Stomach (tissue), 9 donors: Measurements from ENCODE around the gene ASTN2. TPM values are rescaled to one million over a fixed set of nuclear protein-coding genes. Genes with fewer than 3 reads are reported as not detected.

Experiments used
- DNase-seq, 2 donors: peaks; one replicate each; pipeline versions ENCODE4 v3.0.0 to v3.0.0-alpha.2; 2013 to 2019
- H3K27ac ChIP-seq, 5 donors: fragments of 200-600 bp in 4 of 5; sonication (generic) in 4 of 5; one replicate each; pipeline ENCODE4 v1.5.1; 2013 to 2019; ENCODE audit warnings: mild to moderate bottlenecking in 1 of 5, moderate library complexity in 1 of 5
- H3K27me3 ChIP-seq, 3 donors: fragments of 200-600 bp; sonication (generic); one replicate each; pipeline ENCODE4 v1.5.1; 2017 to 2019; ENCODE audit warnings: mixed run types in 1 of 3
- H3K36me3 ChIP-seq, 4 donors: fragments of 200-600 bp; sonication (generic); 1 replicate in 3 of 4; 2 replicates in 1 of 4; pipeline ENCODE4 v1.5.1; 2016 to 2019
- H3K4me1 ChIP-seq, 4 donors: fragments of 200-600 bp; sonication (generic); one replicate each; pipeline ENCODE4 v1.5.1; 2016 to 2019
- H3K4me3 ChIP-seq, 4 donors: fragments of 200-600 bp; sonication (generic) in 3 of 4; one replicate each; pipeline ENCODE4 v1.5.1; 2016 to 2019; ENCODE audit warnings: mild to moderate bottlenecking in 1 of 4
- H3K9me3 ChIP-seq, 4 donors: fragments of 200-600 bp; sonication (generic); one replicate each; pipeline ENCODE4 v1.5.1; 2016 to 2019
- EP300 ChIP-seq: sonication (generic); formaldehyde crosslinking; IDR thresholded peaks from one replicate; pipeline ENCODE4 v1.6.1; 2017; ENCODE audit warnings: antibody characterized with exemption
- POLR2A ChIP-seq, 4 donors: fragments of 450-650 bp; IDR thresholded peaks; one replicate each; pipeline ENCODE4 v1.6.1; 2016; ENCODE audit warnings: antibody characterized with exemption in 4 of 4, control low read depth in 2 of 4, mild to moderate bottlenecking in 1 of 4, moderate library complexity in 1 of 4
- POLR2AphosphoS5 ChIP-seq, 3 donors: sonication (generic); formaldehyde crosslinking; IDR thresholded peaks; one replicate each; pipeline ENCODE4 v1.6.1; 2016; ENCODE audit warnings: antibody characterized with exemption in 3 of 3
- WGBS, 5 donors: extraction: QIAGEN DNeasy Blood & Tissue Kit in 3 of 5; methylation state at CpG; one replicate each; pipeline versions ENCODE4 v1.1.5 to v1.1.7; 2013 to 2018; 5-methylcytosine and 5-hydroxymethylcytosine counted together
- intact Hi-C: fragments of 100-400 bp; cut with DNase I; formaldehyde crosslinking; loops from one replicate; pipeline ENCODE4 v1.15.1; 2023; ENCODE audit warnings: low total_unique reads
- polyA plus RNA-seq, 3 donors: library from polyadenylated mRNA; stranded (reverse); fragments of 200-250 nt; gene quantifications; one replicate each; pipeline ENCODE4 v1.2.3, GENCODE V29; 2013
- total RNA-seq, 5 donors: library from RNA; depleted of rRNA; stranded (reverse); fragments of >200 nt; gene quantifications; one replicate each; pipeline versions ENCODE4 v1.1.0 to v1.2.3, GENCODE V29; 2014 to 2016
- TF ChIP-seq, protein P1 (sequence below), 7 experiments: fragments of 450-650 bp in 4 of 7; fragments of 200-600 bp in 3 of 7; sonication (generic) in 3 of 7; IDR thresholded peaks; one replicate each; pipeline ENCODE4 v1.5.1; 2016 to 2019; ENCODE audit warnings: antibody characterized with exemption in 7 of 7, control low read depth in 2 of 7, mild to moderate bottlenecking in 1 of 7
- donor health status: healthy with polysubstance abuse.
- donor health status: Bipolar disorder and iron deficiency.
- donor health status: healthy.

ASTN2 gene
- total and polyA plus RNA-seq, 8 donors, result 2.1 to 22.3 (median 4.2) TPM; not detected in 1

DNA sequence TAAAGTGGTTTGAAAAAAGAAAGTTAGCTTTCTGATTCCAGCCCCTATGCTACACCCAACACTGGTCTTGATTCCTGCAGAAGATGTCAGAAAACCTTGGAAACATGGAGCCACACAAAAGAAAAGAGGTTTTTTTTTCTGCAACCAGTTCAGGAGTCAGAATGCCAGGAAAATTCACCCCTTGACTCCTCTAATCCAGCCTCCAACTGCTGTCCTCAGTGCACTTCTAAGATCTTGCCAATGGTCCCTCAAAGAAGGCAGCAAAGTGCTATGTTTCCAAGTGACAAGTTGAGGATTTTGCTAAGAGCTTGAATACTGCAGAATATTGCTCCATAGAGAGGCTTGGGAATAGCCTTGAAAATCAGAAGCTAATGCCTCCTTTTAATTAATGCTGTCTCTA, 617.6 kb downstream of the ASTN2 start:
- H3K9me3 ChIP-seq, result no peaks in the 10 kb centered on the region
- TF ChIP-seq POLR2A (IDR thresholded peaks at IDR 0.05) (no peak), POLR2AphosphoS5 (IDR thresholded peaks at IDR 0.05) (no peak), EP300 (no peak)
- TF ChIP-seq, protein P1, sequence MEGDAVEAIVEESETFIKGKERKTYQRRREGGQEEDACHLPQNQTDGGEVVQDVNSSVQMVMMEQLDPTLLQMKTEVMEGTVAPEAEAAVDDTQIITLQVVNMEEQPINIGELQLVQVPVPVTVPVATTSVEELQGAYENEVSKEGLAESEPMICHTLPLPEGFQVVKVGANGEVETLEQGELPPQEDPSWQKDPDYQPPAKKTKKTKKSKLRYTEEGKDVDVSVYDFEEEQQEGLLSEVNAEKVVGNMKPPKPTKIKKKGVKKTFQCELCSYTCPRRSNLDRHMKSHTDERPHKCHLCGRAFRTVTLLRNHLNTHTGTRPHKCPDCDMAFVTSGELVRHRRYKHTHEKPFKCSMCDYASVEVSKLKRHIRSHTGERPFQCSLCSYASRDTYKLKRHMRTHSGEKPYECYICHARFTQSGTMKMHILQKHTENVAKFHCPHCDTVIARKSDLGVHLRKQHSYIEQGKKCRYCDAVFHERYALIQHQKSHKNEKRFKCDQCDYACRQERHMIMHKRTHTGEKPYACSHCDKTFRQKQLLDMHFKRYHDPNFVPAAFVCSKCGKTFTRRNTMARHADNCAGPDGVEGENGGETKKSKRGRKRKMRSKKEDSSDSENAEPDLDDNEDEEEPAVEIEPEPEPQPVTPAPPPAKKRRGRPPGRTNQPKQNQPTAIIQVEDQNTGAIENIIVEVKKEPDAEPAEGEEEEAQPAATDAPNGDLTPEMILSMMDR (IDR thresholded peaks at IDR 0.05), result no peak
- intact Hi-C loops, result no loop called here
- H3K4me1 ChIP-seq, result peaks cover 0 to 8% (median 0%) of the 10 kb centered on the region in 4 donors
- H3K27me3 ChIP-seq, result no peaks in the 10 kb centered on the region
- no peaks in the 10 kb centered on the region for H3K36me3 ChIP-seq
- no peak overlapping the region for H3K4me3 ChIP-seq
- no peak overlapping the region for H3K27ac ChIP-seq
- DNase-seq, result no peak

- 52 to 87% (median 69%) methylated on average over 1 of the region's 1 CpG for WGBS, 5 donors
Observed at GRCh38 chr9:116796669-116797068, 618.2 kb downstream of the ASTN2 start.

GRCh38 chr9:116795821-116796220, 619.0 kb downstream of the ASTN2 start:
- H3K9me3 ChIP-seq, result no peaks in the 10 kb centered on the region
- intact Hi-C loops, result no loop called here
- no peaks in the 10 kb centered on the region for H3K27me3 ChIP-seq
- no peaks in the 10 kb centered on the region for H3K36me3 ChIP-seq
- WGBS, 5 donors, result 21 to 45% (median 30%) methylated on average over 2 of the region's 2 CpGs
- DNase-seq, result no peak
- no peak overlapping the region for H3K4me3 ChIP-seq
- H3K4me1 ChIP-seq, result peaks cover 0 to 8% (median 0%) of the 10 kb centered on the region in 4 donors
- no peak overlapping the region for H3K27ac ChIP-seq
- no peak for TF ChIP-seq POLR2A (IDR thresholded peaks at IDR 0.05)

More at GRCh38 chr9:116796669-116797068, 618.2 kb downstream of the ASTN2 start:
- TF ChIP-seq POLR2AphosphoS5 (IDR thresholded peaks at IDR 0.05) (no peak), EP300 (no peak), POLR2A (IDR thresholded peaks at IDR 0.05) (no peak)
- TF ChIP-seq, protein P1 (IDR thresholded peaks at IDR 0.05), result no peak
- DNase-seq, result no peak
- Histone ChIP-seq H3K27me3 (no peaks in the 10 kb centered on the region), H3K4me1 (peaks cover 0 to 8% (median 0%) of the 10 kb centered on the region in 4 donors), H3K36me3 (no peaks in the 10 kb centered on the region), H3K4me3 (no peak overlapping the region), H3K9me3 (no peaks in the 10 kb centered on the region), H3K27ac (no peak overlapping the region)
- intact Hi-C loops, result no loop called here

DNA sequence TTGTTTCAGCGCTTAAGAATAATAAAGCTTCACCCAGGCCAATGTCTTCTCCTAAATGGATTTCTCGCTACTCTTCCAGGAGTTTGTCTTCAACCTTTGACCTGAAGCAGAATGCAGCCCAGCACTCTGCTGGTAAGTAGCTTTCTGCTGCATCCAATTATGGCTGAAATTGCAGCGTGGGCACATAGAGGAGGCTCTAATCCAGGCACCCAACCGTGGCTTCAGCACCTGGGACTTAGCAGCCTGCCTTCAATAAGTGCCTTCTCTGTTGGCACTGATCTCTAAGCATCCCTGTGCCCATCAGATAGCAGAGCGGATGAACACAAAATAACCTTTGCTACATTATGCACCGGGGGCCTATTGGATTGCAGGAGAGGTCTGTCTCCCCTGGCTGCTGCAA, 622.6 kb downstream of the ASTN2 start:
- TF ChIP-seq POLR2AphosphoS5 (IDR thresholded peaks at IDR 0.05), result no peak
- TF ChIP-seq, protein P1 (IDR thresholded peaks at IDR 0.05), result no peak
- TF ChIP-seq POLR2A (IDR thresholded peaks at IDR 0.05), result no peak
- TF ChIP-seq EP300, result no peak
- intact Hi-C loops, result no loop called here
- Histone ChIP-seq H3K9me3 (no peaks in the 10 kb centered on the region), H3K4me3 (no peak overlapping the region), H3K27ac (no peak overlapping the region), H3K4me1 (peaks cover 0 to 8% (median 0%) of the 10 kb centered on the region in 4 donors), H3K36me3 (no peaks in the 10 kb centered on the region), H3K27me3 (no peaks in the 10 kb centered on the region)
- WGBS, 5 donors, result 60 to 68% (median 67%) methylated on average over 6 of the region's 6 CpGs
- DNase-seq, result no peak

DNA sequence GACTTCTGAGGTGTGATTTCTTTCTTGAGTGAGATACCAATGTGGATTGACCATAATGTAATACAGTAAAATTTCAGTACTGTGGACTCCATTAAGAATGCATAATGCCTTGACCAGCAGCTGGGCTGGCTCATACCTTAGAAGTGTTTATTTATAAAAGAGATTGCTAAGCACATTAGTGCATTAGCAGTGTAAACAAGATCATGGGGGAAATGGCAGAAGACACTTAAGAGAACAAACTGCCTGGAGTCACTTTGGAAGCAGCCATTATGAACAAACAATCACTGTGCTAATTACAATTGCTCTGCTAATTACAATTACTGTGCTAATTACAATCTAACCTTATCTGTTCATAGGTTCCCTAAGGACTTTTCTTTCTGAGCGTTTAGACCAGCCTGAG, 623.5 kb downstream of the ASTN2 start:
- Histone ChIP-seq H3K27me3 (no peaks in the 10 kb centered on the region), H3K4me1 (peaks cover 0 to 8% (median 0%) of the 10 kb centered on the region in 4 donors), H3K4me3 (no peak overlapping the region), H3K36me3 (no peaks in the 10 kb centered on the region), H3K27ac (no peak overlapping the region), H3K9me3 (no peaks in the 10 kb centered on the region)
- intact Hi-C loops, result no loop called here
- WGBS, 5 donors, result 25 to 57% (median 41%) methylated on average over 1 of the region's 1 CpG
- TF ChIP-seq, protein P1 (IDR thresholded peaks at IDR 0.05), result no peak
- TF ChIP-seq POLR2AphosphoS5 (IDR thresholded peaks at IDR 0.05) (no peak), POLR2A (IDR thresholded peaks at IDR 0.05) (no peak), EP300 (no peak)
- DNase-seq, result peak in 1 of 2 donors; percentile 45
